Measurements from ENCODE around the gene CARS1.

CARS1 gene

DNA sequence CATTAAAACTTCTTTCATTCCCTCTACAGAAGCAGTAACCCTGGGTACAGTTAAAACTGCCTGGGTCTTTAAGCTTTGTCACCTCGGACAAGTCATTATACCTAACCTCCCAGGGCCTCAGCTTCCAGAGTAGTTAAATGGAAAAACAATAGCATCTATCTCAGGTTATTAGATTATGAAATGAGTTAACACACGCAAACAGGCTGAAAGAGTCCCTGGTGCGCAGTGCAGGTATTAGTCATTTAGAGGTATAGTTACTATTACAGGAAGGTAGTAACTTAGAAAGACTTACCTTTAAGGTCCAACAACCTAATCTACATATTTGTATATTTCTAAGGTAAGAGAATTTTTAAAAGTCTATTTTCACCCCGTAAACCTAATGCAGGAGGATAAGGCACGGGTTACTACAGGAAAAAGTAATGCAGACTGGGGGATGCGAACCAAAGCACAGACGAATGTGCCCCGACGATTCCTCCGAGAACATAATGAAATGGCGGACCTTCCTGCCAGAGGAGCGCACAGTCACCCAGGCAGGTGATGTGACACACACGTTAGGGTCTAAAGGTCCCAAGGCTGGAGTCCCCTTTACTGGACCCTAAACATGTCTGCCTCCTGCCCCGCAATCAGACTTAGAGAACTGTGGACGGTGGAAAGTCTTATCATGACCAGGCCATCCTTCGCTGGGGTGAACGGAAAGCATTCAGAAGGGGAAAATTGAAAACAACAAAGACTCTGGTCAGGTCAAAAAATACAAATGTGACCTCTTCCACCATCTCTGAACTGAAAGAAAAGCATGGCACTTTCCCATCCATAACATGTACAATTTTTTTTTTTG lies 66.4 kb downstream of the CARS1 start:
- peak; percentile 23 for DNase-seq

GRCh38 chr11:2989551-2989950 lies 67.7 kb downstream of the CARS1 start:
- DNase-seq, result no peak

- no peak for DNase-seq
Measured at GRCh38 chr11:2989006-2989405, 68.2 kb downstream of the CARS1 start.

DNA sequence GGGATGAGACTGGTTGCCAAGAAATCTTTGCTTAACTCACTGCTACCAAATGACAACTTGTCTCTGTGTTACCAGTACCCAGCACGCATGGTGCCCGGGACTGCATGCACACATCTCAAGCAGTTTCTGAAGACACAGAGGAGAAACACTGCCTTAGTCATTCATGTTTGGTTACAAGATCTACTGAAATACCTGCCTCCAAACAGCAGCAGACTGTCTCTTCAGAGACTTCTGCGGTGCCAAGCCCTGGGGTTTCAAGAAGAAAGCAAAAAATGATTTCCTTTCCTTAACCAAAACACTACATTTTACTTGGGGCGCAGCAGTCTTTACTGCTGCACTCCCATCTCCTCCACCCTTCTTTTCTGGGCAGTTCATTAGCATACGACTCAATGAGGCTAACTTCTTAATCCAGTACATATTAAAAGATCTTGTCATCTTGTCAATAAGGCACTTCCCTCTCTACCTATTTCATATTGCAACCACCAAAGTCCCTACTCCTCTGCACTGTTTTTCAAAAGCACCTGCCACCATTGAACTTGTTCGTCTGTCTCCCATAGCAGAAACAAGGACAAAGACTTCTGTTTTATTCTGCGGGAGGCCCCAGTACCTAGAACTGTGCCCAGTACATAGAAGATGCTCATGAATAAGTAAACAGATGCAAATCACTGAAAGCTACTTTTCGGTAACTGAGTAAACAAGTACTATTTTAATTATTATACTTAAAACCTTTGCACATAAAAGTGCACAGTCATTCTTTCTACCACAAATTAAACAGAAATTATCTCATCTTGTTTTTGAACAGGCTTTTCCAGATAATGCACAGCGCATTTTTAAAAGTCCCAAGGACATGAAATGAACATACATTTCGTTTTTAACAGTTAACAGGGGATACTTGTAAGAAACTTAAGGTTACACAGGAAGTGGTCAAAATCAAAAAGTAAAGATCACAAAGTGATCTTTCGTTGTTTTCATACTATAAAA lies 69.1 kb downstream of the CARS1 start:
- DNase-seq, result no peak

DNA sequence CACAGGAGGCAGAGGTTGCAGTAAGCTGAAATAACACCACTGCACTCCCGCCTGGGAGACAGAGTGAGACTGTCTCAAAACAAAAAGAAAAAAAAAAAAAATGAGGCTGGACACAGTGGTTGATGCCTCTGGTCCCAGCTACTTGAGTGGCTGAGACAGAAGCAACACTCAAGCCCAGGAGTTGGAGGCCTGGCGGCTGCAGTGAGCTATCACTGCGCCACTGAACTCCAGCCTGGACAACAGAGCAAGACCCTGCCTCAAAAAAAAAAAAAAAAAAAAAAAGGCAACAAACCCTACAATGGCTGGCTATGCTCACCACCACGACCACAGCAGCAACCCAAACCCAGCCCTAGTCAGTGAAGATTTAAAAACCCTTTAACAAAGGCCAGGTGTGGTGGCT lies 73.3 kb downstream of the CARS1 start:
- no peak for DNase-seq

GRCh38 chr11:2982214-2982613 lies 75.0 kb downstream of the CARS1 start:
- no peak for DNase-seq

GRCh38 chr11:2981130-2981529 lies 76.1 kb downstream of the CARS1 start:
- DNase-seq, result no peak

GRCh38 chr11:2980168-2980840 lies 76.9 kb downstream of the CARS1 start:
- DNase-seq, result no peak

DNA sequence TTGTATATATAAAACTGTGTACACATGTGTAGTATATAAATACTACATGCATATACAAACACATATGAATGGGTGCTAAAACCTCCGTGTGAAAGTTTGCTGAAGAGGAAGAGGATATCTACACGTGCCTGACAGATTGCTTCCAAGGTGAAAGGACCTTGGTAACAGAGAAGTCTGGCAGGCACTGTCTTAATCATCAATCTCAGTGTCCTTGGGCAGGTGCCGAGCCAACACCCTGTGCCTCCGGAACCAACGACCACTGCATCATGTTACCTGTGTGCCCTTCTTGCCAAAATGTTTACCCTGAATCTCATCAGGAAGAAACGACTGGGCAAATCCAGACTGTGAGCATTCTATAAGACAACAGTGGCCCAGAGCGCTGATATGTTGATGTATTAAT lies 80.1 kb downstream of the CARS1 start:
- no peak for DNase-seq

- DNase-seq, result no peak
Measured at GRCh38 chr11:2976294-2977063, 80.7 kb downstream of the CARS1 start.

GRCh38 chr11:2975594-2975993 lies 81.6 kb downstream of the CARS1 start:
- peak; percentile 36 for DNase-seq

GRCh38 chr11:2974272-2974671 lies 83.0 kb downstream of the CARS1 start:
- no peak for DNase-seq

DNA sequence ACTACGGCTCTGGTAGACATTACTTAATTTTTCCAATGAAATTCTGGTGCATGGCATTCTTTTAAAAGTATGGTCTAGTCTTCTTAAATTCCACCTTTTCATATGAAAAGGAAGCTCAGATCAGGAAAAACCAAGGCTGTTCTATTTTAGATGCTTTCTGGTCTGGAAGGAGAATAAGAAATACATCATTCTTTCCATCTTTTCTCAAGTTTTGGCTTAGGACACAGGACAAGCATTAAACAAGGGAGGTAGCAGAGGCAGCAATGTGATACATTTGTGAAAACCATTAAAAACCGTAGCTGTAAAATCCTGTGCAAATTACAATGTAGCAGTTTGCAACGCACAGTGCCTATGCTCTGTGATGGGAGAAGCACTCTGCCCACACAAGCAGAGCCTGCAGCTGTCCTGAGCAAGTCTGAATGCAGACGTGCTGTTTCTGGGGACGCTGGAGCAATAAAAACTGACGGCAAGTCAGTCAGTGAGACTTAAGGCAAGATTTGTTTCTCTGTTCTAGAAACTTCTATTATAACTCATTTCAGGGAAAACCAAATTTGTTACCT lies 88.8 kb downstream of the CARS1 start:
- no peak for DNase-seq

- no peak for DNase-seq
Measured at GRCh38 chr11:2964782-2965181, 92.4 kb downstream of the CARS1 start.

GRCh38 chr11:2963761-2964160 lies 93.5 kb downstream of the CARS1 start:
- no peak for DNase-seq

GRCh38 chr11:2963112-2963754 lies 94.0 kb downstream of the CARS1 start:
- DNase-seq, result no peak

DNA sequence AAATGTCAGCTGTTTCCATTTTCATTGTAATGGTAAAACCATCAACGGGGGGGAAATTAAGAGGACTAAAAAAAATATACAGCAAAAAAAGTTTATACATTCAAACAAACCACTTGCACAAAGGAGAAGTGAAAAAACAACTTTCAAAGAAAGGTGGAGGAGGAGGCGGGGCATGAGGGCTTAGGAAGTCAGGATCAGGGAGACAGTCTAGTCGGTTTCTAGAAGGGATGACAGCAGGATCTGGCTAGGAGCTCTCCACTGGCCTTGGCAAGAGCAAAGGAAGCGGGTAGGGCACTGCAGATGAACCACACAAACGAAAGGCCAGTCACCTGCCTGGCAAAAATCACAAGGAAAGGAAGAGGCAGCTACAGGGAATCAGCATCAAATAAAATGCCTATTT lies 96.1 kb downstream of the CARS1 start:
- DNase-seq, result no peak

DNA sequence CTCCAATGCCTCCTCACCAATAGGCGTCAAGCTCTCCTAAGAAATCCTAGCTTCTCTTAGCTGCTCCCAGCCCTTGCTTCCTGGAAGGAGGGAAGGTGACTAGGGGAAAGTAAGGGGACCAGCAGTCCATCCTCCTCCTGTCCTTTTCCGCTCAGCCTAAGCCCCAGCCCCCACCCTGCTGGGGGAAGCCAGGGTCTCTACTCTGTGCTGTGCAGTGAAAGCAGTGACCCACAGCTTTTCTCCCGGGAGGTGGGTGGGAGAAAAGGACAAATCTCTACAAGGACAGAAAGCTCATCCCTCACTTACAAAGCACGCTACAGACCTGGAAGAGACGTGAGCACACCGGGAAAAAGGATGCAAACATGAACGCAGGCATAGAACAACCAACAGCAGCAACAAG lies 97.1 kb downstream of the CARS1 start:
- DNase-seq, result no peak

- no peak for DNase-seq
Measured at GRCh38 chr11:2958251-2958650, 99.0 kb downstream of the CARS1 start.

DNA sequence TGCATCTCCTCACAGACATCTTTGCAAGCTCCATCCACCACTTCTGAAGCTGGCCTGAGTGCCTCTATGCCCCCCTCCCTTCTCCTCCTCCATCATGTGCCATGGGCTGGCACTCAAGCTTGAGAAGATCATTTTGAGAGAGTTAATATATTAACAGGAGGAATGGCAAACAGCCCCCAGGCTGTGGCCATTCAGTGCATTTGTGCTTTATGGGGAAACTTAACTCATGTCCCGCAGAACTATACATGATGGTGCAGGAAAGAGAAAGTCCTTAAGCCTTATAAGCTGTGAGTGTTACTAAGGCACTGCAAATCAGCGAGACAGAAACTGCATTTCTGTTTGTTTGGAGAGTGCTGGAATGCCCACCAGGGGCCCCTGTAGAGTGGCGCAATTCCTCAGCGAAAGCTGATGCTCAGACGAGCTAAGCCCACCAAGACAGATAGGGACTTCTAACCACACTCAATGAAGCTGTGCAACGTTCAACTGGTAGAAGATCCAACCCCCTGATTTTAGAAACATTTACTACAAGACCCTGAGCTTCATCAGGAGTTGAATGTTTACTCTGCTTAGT lies 101.2 kb downstream of the CARS1 start:
- DNase-seq, result no peak

DNA sequence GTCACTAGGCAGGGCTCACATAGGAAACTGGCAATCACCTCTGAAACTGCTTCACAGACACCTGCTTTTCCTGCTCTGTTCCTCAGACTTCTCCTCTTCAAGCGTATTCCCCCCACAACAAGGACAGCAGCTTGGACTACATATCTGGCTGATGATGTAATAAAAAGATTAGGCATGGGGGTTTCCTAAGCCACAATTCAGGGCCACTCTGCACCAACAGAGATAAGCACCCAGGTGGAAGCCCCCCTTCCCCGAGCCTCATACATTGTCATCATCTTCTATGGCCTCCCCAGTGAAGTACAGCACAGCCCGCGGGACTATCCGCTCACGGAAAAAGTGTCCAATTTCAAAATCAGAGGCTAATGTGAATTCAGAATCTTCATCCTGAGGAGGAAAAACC lies 103.0 kb downstream of the CARS1 start:
- DNase-seq, result no peak
